Peyer's patch (tissue), 4 donors: ENCODE measurements around the gene PRND. TPM values are rescaled to one million over a fixed set of nuclear protein-coding genes. Genes with fewer than 3 reads are reported as not detected.
"Not testable (repeated sequence)": the region's sequence is repeated elsewhere in the genome, so short reads cannot be mapped to it uniquely, and the experiment has no call there.

Source experiments
- DNase-seq, 3 donors: peaks; one replicate each; pipeline ENCODE4 v3.0.0-alpha.2; 2017 to 2019
- H3K27ac ChIP-seq, 4 donors: fragments of 200-600 bp; sonication (generic); one replicate each; pipeline ENCODE4 v1.5.1; 2016 to 2019
- H3K27me3 ChIP-seq, 2 donors: fragments of 200-600 bp; sonication (generic); one replicate each; pipeline ENCODE4 v1.5.1; 2019
- H3K36me3 ChIP-seq, 3 donors: fragments of 200-600 bp; sonication (generic); one replicate each; pipeline ENCODE4 v1.5.1; 2016 to 2019
- H3K4me1 ChIP-seq, 4 donors: fragments of 200-600 bp; sonication (generic); one replicate each; pipeline ENCODE4 v1.5.1; 2016 to 2019
- H3K4me3 ChIP-seq, 4 donors: fragments of 200-600 bp; sonication (generic); 1 replicate in 3 of 4; 2 replicates in 1 of 4; pipeline ENCODE4 v1.5.1; 2016 to 2019; ENCODE audit warnings: mild to moderate bottlenecking in 1 of 4
- H3K9me3 ChIP-seq, 4 donors: fragments of 200-600 bp; sonication (generic); one replicate each; pipeline ENCODE4 v1.5.1; 2016 to 2019; ENCODE audit warnings: mild to moderate bottlenecking in 1 of 4
- POLR2A ChIP-seq, 2 donors: fragments of 450-650 bp; IDR thresholded peaks; one replicate each; pipeline ENCODE4 v1.5.1; 2017; ENCODE audit warnings: antibody characterized with exemption in 2 of 2, mild to moderate bottlenecking in 2 of 2, moderate library complexity in 2 of 2
- total RNA-seq, 4 donors: library from RNA; depleted of rRNA; stranded (reverse); fragments of >200 nt; gene quantifications; one replicate each; pipeline ENCODE4 v1.1.0, GENCODE V29; 2016
- TF ChIP-seq, protein P1 (sequence below), 6 experiments: fragments of 450-650 bp in 4 of 6; fragments of 200-600 bp in 2 of 6; sonication (generic) in 1 of 6; IDR thresholded peaks; one replicate each; pipeline ENCODE4 v1.5.1; 2017 to 2019; ENCODE audit warnings: antibody characterized with exemption in 6 of 6, mild to moderate bottlenecking in 3 of 6, moderate library complexity in 1 of 6

The PRND gene
- total RNA-seq, 4 donors from 2014 or later: not detected

DNA sequence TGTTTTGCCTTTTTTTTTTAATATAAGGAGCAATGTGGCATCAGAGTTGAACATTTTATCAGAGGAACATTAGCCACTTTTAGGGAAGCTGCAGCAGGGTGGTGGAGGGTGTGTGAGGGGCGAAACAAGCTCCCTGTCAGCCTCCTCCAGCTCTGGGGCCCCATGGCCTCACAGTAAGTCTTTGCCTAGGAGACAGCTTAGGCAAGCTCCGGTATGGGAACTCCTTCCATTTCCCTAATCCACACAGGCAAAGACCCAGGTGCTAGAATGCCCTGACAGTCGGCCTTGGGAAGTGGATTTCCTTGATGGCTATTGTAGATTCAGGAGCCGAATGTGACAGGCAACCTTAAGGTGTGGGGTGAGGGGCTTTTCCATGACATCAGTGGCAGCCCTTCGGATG, 862 bp downstream of the PRND start:
- Histone ChIP-seq H3K27me3 (no peaks in the 10 kb centered on the region), H3K4me3 (no peak overlapping the region), H3K4me1 (peaks cover 0 to 14% (median 5%) of the 10 kb centered on the region in 4 donors), H3K9me3 (no peaks in the 10 kb centered on the region), H3K36me3 (no peaks in the 10 kb centered on the region), H3K27ac (no peak overlapping the region)
- TF ChIP-seq, protein P1, sequence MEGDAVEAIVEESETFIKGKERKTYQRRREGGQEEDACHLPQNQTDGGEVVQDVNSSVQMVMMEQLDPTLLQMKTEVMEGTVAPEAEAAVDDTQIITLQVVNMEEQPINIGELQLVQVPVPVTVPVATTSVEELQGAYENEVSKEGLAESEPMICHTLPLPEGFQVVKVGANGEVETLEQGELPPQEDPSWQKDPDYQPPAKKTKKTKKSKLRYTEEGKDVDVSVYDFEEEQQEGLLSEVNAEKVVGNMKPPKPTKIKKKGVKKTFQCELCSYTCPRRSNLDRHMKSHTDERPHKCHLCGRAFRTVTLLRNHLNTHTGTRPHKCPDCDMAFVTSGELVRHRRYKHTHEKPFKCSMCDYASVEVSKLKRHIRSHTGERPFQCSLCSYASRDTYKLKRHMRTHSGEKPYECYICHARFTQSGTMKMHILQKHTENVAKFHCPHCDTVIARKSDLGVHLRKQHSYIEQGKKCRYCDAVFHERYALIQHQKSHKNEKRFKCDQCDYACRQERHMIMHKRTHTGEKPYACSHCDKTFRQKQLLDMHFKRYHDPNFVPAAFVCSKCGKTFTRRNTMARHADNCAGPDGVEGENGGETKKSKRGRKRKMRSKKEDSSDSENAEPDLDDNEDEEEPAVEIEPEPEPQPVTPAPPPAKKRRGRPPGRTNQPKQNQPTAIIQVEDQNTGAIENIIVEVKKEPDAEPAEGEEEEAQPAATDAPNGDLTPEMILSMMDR (IDR thresholded peaks at IDR 0.05): no peak
- no peak for TF ChIP-seq POLR2A (IDR thresholded peaks at IDR 0.05)
- no peak for DNase-seq

DNA sequence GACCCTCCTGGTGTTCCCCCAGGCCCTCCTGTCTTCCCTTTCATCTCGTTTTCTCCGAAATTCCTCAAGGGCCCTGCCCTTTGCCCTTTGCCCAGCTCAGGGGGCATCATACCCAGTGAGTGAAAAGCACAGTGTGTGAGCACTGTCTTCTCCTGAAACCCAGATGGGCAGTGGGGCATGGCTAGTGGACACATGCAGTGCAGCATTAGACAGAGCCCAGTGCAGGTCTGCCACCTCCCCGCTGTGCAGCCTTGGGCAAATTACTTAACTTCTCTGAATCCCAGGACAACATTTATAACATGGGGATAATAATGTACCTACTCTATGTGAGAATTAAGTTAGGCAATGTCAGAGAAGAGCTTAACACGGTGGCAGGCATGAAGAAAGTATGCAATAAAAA, 1.3 kb downstream of the PRND start:
- no peaks in the 10 kb centered on the region for H3K27me3 ChIP-seq
- H3K4me3 ChIP-seq: no peak overlapping the region
- H3K4me1 ChIP-seq: peaks cover 0 to 14% (median 5%) of the 10 kb centered on the region in 4 donors
- TF ChIP-seq, protein P1 (IDR thresholded peaks at IDR 0.05): no peak
- no peak for TF ChIP-seq POLR2A (IDR thresholded peaks at IDR 0.05)
- DNase-seq: no peak
- H3K36me3 ChIP-seq: no peaks in the 10 kb centered on the region
- H3K27ac ChIP-seq: no peak overlapping the region
- no peaks in the 10 kb centered on the region for H3K9me3 ChIP-seq

DNA sequence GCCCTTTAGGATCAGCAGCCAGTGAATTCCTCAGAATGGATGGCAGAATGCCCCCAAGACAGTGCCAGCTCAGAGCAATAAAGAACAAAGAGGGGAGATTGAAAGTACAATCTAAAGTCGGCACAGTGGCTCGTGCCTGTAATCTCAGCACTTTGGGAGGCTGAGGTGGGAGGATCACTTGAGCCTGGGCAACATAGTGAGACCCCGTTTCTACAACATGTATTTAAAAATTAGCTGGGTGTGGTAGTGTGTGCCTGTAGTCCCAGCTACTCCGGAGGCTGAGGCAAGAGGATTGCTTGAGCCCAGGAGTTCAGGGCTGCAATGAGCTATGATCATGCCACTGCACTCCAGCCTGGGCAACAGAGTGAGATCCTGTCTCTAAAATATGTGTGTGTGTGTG, 1.8 kb downstream of the PRND start:
- H3K4me1 ChIP-seq: peaks cover 0 to 14% (median 5%) of the 10 kb centered on the region in 4 donors
- H3K4me3 ChIP-seq, H3K27me3 ChIP-seq, DNase-seq, H3K9me3 ChIP-seq, H3K27ac ChIP-seq, H3K36me3 ChIP-seq: not testable (repeated sequence)

DNA sequence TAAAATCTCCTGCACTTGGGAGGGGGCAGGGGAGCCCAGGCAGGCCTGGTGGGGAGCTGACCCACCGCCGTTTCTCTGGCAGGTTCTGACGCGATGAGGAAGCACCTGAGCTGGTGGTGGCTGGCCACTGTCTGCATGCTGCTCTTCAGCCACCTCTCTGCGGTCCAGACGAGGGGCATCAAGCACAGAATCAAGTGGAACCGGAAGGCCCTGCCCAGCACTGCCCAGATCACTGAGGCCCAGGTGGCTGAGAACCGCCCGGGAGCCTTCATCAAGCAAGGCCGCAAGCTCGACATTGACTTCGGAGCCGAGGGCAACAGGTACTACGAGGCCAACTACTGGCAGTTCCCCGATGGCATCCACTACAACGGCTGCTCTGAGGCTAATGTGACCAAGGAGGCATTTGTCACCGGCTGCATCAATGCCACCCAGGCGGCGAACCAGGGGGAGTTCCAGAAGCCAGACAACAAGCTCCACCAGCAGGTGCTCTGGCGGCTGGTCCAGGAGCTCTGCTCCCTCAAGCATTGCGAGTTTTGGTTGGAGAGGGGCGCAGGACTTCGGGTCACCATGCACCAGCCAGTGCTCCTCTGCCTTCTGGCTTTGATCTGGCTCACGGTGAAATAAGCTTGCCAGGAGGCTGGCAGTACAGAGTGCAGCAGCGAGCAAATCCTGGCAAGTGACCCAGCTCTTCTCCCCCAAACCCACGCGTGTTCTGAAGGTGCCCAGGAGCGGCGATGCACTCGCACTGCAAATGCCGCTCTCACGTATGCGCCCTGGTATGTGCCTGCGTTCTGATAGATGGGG, 3.0 kb downstream of the PRND start:
- TF ChIP-seq POLR2A (IDR thresholded peaks at IDR 0.05): no peak
- TF ChIP-seq, protein P1 (IDR thresholded peaks at IDR 0.05): no peak
- no peak overlapping the region for H3K27ac ChIP-seq
- no peaks in the 10 kb centered on the region for H3K36me3 ChIP-seq
- DNase-seq: no peak
- H3K27me3 ChIP-seq: no peaks in the 10 kb centered on the region
- peaks cover 0 to 14% (median 5%) of the 10 kb centered on the region in 4 donors for H3K4me1 ChIP-seq
- H3K4me3 ChIP-seq: no peak overlapping the region
- no peaks in the 10 kb centered on the region for H3K9me3 ChIP-seq

DNA sequence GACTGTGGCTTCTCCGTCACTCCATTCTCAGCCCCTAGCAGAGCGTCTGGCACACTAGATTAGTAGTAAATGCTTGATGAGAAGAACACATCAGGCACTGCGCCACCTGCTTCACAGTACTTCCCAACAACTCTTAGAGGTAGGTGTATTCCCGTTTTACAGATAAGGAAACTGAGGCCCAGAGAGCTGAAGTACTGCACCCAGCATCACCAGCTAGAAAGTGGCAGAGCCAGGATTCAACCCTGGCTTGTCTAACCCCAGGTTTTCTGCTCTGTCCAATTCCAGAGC, 3.5 kb downstream of the PRND start:
- H3K36me3 ChIP-seq: no peaks in the 10 kb centered on the region
- no peaks in the 10 kb centered on the region for H3K9me3 ChIP-seq
- TF ChIP-seq, protein P1 (IDR thresholded peaks at IDR 0.05): no peak
- TF ChIP-seq POLR2A (IDR thresholded peaks at IDR 0.05): no peak
- H3K4me3 ChIP-seq: no peak overlapping the region
- no peak for DNase-seq
- H3K27ac ChIP-seq: no peak overlapping the region
- H3K27me3 ChIP-seq: no peaks in the 10 kb centered on the region
- H3K4me1 ChIP-seq: peaks cover 0 to 10% (median 5%) of the 10 kb centered on the region in 4 donors

DNA sequence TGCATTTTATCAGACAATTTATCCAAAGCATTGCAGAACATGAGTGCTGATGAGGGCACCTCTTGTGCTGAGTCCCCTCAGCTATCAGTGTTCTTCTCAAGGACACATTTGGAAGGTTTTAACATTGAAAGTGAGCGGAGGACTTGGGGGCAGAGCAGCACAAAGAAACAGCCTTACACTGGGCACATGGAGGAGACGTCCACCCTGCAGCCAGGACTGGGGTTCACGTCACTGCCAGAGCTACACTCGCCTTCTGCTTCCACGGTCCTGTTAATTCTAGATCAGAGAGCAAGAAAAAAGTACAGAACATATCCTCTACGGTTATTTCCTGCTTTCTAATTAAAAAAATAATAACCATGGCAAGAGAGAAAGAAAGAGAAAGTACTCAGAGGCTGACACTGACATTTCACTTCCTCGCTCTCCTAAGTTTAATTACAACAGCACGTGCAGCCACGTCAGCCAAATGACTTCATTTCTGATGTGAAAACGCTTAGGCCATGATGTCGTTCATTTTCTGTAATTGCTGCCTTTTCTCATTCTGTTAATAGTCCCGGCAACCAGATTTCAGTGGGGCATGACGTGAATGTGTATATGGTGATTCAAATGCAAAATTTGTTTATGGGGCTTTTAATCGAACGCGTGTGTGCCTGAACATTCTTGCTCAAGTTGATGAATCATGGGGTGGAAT, 5.1 kb downstream of the PRND start:
- TF ChIP-seq, protein P1 (IDR thresholded peaks at IDR 0.05): no peak
- no peak for TF ChIP-seq POLR2A (IDR thresholded peaks at IDR 0.05)
- no peaks in the 10 kb centered on the region for H3K9me3 ChIP-seq
- H3K27me3 ChIP-seq: no peaks in the 10 kb centered on the region
- peak in 2 of 3 donors; percentile 57 to 74 for DNase-seq
- H3K4me1 ChIP-seq: peaks cover 0 to 6% (median 2%) of the 10 kb centered on the region in 4 donors
- H3K27ac ChIP-seq: peak overlapping the region; percentile 21 to 59 (median 40)
- peak overlapping the region; percentile 9 to 26 (median 12) for H3K4me3 ChIP-seq
- no peaks in the 10 kb centered on the region for H3K36me3 ChIP-seq
